Prostate gland (tissue), 2 donors: Measurements from ENCODE around the gene GTF2H4. TPM values are rescaled to one million over a fixed set of nuclear protein-coding genes. Genes with fewer than 3 reads are reported as not detected.

Experiments used
- DNase-seq: peaks from one replicate; pipeline ENCODE4 v3.0.0-alpha.2; 2019; ENCODE audit warnings: low spot score
- H3K27ac ChIP-seq, 2 donors: fragments of 200-600 bp; sonication (generic); 2 replicates each; pipeline ENCODE4 v1.5.1; 2017 to 2019
- H3K27me3 ChIP-seq: fragments of 200-600 bp; sonication (generic); replicated peaks from 2 replicates; pipeline ENCODE4 v1.5.1; 2019; ENCODE audit not compliant: insufficient read depth
- H3K36me3 ChIP-seq, 2 donors: fragments of 200-600 bp; sonication (generic); 1 replicate in 1 of 2; 2 replicates in 1 of 2; pipeline versions ENCODE4 v1.5.1 to v1.8.1; 2017 to 2019
- H3K4me1 ChIP-seq: fragments of 200-600 bp; sonication (generic); replicated peaks from 2 replicates; pipeline ENCODE4 v1.5.1; 2019
- H3K4me3 ChIP-seq, 2 donors: fragments of 200-600 bp; sonication (generic); 2 replicates each; pipeline ENCODE4 v1.5.1; 2017 to 2019
- H3K9me3 ChIP-seq: fragments of 200-600 bp; sonication (generic); 2 replicates; pipeline ENCODE4 v1.5.1; 2017
- CTCF ChIP-seq, 4 experiments: fragments of 200-600 bp in 2 of 4; fragments of 450-650 bp in 2 of 4; sonication (generic) in 2 of 4; IDR thresholded peaks; 1 replicate in 3 of 4; 2 replicates in 1 of 4; pipeline ENCODE4 v1.5.1; 2016 to 2019; ENCODE audit warnings: antibody characterized with exemption in 4 of 4, mild to moderate bottlenecking in 2 of 4, moderate library complexity in 2 of 4
- POLR2A ChIP-seq: fragments of 450-650 bp; IDR thresholded peaks from one replicate; pipeline ENCODE4 v1.6.1; 2016; ENCODE audit warnings: antibody characterized with exemption, mild to moderate bottlenecking
- POLR2AphosphoS5 ChIP-seq: sonication (generic); formaldehyde crosslinking; IDR thresholded peaks from one replicate; pipeline ENCODE4 v1.6.1; 2017; ENCODE audit warnings: antibody characterized with exemption
- WGBS: methylation state at CpG from one replicate; pipeline ENCODE4 v1.1.5; 2018; 5-methylcytosine and 5-hydroxymethylcytosine counted together
- intact Hi-C: fragments of 100-400 bp; cut with DNase I; formaldehyde crosslinking; loops from one replicate; pipeline ENCODE4 v1.14.2; 2022
- total RNA-seq, 2 donors: library from RNA; depleted of rRNA; stranded (reverse); fragments of >200 nt; gene quantifications; one replicate each; pipeline ENCODE4 v1.1.0, GENCODE V29; 2016

GTF2H4 gene
- total RNA-seq, 2 donors from 2014 or later, result 19.0 to 26.2 TPM

GRCh38 chr6:30887901-30888815 is 19.8 kb upstream of the GTF2H4 start:
- Histone ChIP-seq H3K27ac (no peak overlapping the region), H3K4me3 (no peak overlapping the region), H3K27me3 (no peaks in the 10 kb centered on the region), H3K9me3 (no peaks in the 10 kb centered on the region), H3K36me3 (peaks cover 0 to 6% of the 10 kb centered on the region in 2 donors), H3K4me1 (peaks cover 6% of the 10 kb centered on the region)
- WGBS, result 43% methylated on average over 6 of the region's 6 CpGs
- TF ChIP-seq CTCF (IDR thresholded peaks at IDR 0.05) (no peak), POLR2A (no peak), POLR2AphosphoS5 (no peak)
- intact Hi-C loops, result no loop called here
- no peak for DNase-seq

- no peak for DNase-seq
- peaks cover 6% of the 10 kb centered on the region for H3K4me1 ChIP-seq
- 75% methylated on average over 18 of the region's 18 CpGs for WGBS
- H3K4me3 ChIP-seq, result no peak overlapping the region
- no peaks in the 10 kb centered on the region for H3K9me3 ChIP-seq
- intact Hi-C loops, result no loop called here
- no peaks in the 10 kb centered on the region for H3K27me3 ChIP-seq
- H3K27ac ChIP-seq, result no peak overlapping the region
- TF ChIP-seq POLR2AphosphoS5 (no peak), CTCF (IDR thresholded peaks at IDR 0.05) (no peak), POLR2A (no peak)
- H3K36me3 ChIP-seq, result peaks cover 0 to 6% of the 10 kb centered on the region in 2 donors
These were observed 19.1 kb upstream of the GTF2H4 start for GRCh38 chr6:30888816-30889495.

- Histone ChIP-seq H3K27ac (no peak overlapping the region), H3K27me3 (no peaks in the 10 kb centered on the region), H3K36me3 (peaks cover 1 to 6% of the 10 kb centered on the region in 2 donors), H3K9me3 (no peaks in the 10 kb centered on the region), H3K4me1 (peaks cover 6% of the 10 kb centered on the region), H3K4me3 (no peak overlapping the region)
- WGBS, result 56% methylated on average over 4 of the region's 4 CpGs
- DNase-seq, result no peak
- intact Hi-C loops, result no loop called here
- no peak for TF ChIP-seq CTCF (IDR thresholded peaks at IDR 0.05)
These were observed 18.5 kb upstream of the GTF2H4 start for GRCh38 chr6:30889496-30889885.

- no peak overlapping the region for H3K4me3 ChIP-seq
- intact Hi-C loops, result no loop called here
- no peak overlapping the region for H3K27ac ChIP-seq
- H3K36me3 ChIP-seq, result peaks cover 6 to 7% of the 10 kb centered on the region in 2 donors
- peaks cover 6% of the 10 kb centered on the region for H3K4me1 ChIP-seq
- H3K27me3 ChIP-seq, result no peaks in the 10 kb centered on the region
- peak; percentile 62 for DNase-seq
- 48% methylated on average over 14 of the region's 14 CpGs for WGBS
- TF ChIP-seq POLR2AphosphoS5, result peak; percentile 61
- TF ChIP-seq POLR2A, result no peak
- no peaks in the 10 kb centered on the region for H3K9me3 ChIP-seq
These were observed 17.9 kb upstream of the GTF2H4 start for GRCh38 chr6:30889921-30890645.
